Measurements from ENCODE around the gene ACBD6. TPM values are rescaled to one million over a fixed set of nuclear protein-coding genes. Genes with fewer than 3 reads are reported as not detected.

ACBD6 gene
- total RNA-seq, 3 donors from 2014 or later (not counting 1 experiment from before 2014, with no cell fraction given) = 29.8 to 47.3 (median 41.9) TPM

GRCh38 chr1:180253585-180254495 is 248.5 kb downstream of the ACBD6 start:
- Histone ChIP-seq H3K36me3 (ENCODE audit: control insufficient read depth, insufficient read depth, low read length) (no peaks in the 10 kb centered on the region), H3K4me1 (ENCODE audit: control insufficient read depth, insufficient read depth, low read length) (peaks cover 7% of the 10 kb centered on the region), H3K9me3 (ENCODE audit: control insufficient read depth, insufficient read depth, low read length) (no peaks in the 10 kb centered on the region), H3K27me3 (ENCODE audit: control insufficient read depth, insufficient read depth, low read length) (peaks cover 2% of the 10 kb centered on the region), H3K27ac (ENCODE audit: low read length) (no peak overlapping the region), H3K4me3 (ENCODE audit: low read length) (no peak overlapping the region)
- no peak for TF ChIP-seq CTCF (IDR thresholded peaks at IDR 0.05)
- Mint-ChIP-seq H3K4me3 (no peak overlapping the region), H3K27me3 (ENCODE audit: low read depth in 2 of 2) (peaks cover 11 to 37% of the 10 kb centered on the region in 2 donors), H3K27ac (no peak overlapping the region), H3K36me3 (no peaks in the 10 kb centered on the region), H3K4me1 (peaks cover 0 to 6% of the 10 kb centered on the region in 2 donors), H3K9me3 (no peaks in the 10 kb centered on the region)
- WGBS (ENCODE audit: insufficient coverage) = 87% methylated on average over 31 of the region's 31 CpGs
- intact Hi-C loops (cut with micrococcal nuclease) = no loop called here
- ATAC-seq = no peak
- no peak for DNase-seq

GRCh38 chr1:180252638-180253536 is 249.5 kb downstream of the ACBD6 start:
- peak; percentile 70 to 84 (median 70) for ATAC-seq
- H3K27me3 ChIP-seq (ENCODE audit: control insufficient read depth, insufficient read depth, low read length) = peaks cover 2% of the 10 kb centered on the region
- no peak overlapping the region for H3K4me3 ChIP-seq (ENCODE audit: low read length)
- H3K9me3 ChIP-seq (ENCODE audit: control insufficient read depth, insufficient read depth, low read length) = no peaks in the 10 kb centered on the region
- Mint-ChIP-seq H3K27me3 (ENCODE audit: low read depth in 2 of 2) (peaks cover 7 to 30% of the 10 kb centered on the region in 2 donors), H3K36me3 (no peaks in the 10 kb centered on the region), H3K27ac (no peak overlapping the region), H3K4me1 (peaks cover 0 to 6% of the 10 kb centered on the region in 2 donors), H3K9me3 (no peaks in the 10 kb centered on the region), H3K4me3 (no peak overlapping the region)
- peak; percentile 55 to 76 for DNase-seq
- intact Hi-C loops (cut with micrococcal nuclease) = loop anchor here (1.0 kb wide), 1 partner anchor 225 kb away; no protein-coding TSS in a partner anchor
- TF ChIP-seq CTCF (IDR thresholded peaks at IDR 0.05) = peak; percentile 70
- no peak overlapping the region for H3K27ac ChIP-seq (ENCODE audit: low read length)
- peaks cover 7% of the 10 kb centered on the region for H3K4me1 ChIP-seq (ENCODE audit: control insufficient read depth, insufficient read depth, low read length)
- 61% methylated on average over 12 of the region's 12 CpGs for WGBS (ENCODE audit: insufficient coverage)
- H3K36me3 ChIP-seq (ENCODE audit: control insufficient read depth, insufficient read depth, low read length) = no peaks in the 10 kb centered on the region

- Histone ChIP-seq H3K9me3 (ENCODE audit: control insufficient read depth, insufficient read depth, low read length) (no peaks in the 10 kb centered on the region), H3K4me3 (ENCODE audit: low read length) (no peak overlapping the region), H3K36me3 (ENCODE audit: control insufficient read depth, insufficient read depth, low read length) (no peaks in the 10 kb centered on the region), H3K4me1 (ENCODE audit: control insufficient read depth, insufficient read depth, low read length) (peaks cover 7% of the 10 kb centered on the region), H3K27me3 (ENCODE audit: control insufficient read depth, insufficient read depth, low read length) (peaks cover 2% of the 10 kb centered on the region), H3K27ac (ENCODE audit: low read length) (no peak overlapping the region)
- no peak overlapping the region for H3K4me3 Mint-ChIP-seq
- DNase-seq (no peak), ATAC-seq (no peak)
- TF ChIP-seq CTCF (IDR thresholded peaks at IDR 0.05) = no peak
- H3K36me3 Mint-ChIP-seq = no peaks in the 10 kb centered on the region
- H3K27me3 Mint-ChIP-seq (ENCODE audit: low read depth in 2 of 2) = peaks cover 0 to 24% of the 10 kb centered on the region in 2 donors
- H3K27ac Mint-ChIP-seq = no peak overlapping the region
- 89% methylated on average over 9 of the region's 9 CpGs for WGBS (ENCODE audit: insufficient coverage)
- no peaks in the 10 kb centered on the region for H3K9me3 Mint-ChIP-seq
- intact Hi-C loops (cut with micrococcal nuclease) = loop anchor here (1.0 kb wide), 1 partner anchor 227 kb away; no protein-coding TSS in a partner anchor
- H3K4me1 Mint-ChIP-seq = peaks cover 0 to 6% of the 10 kb centered on the region in 2 donors
These were observed 250.7 kb downstream of the ACBD6 start for GRCh38 chr1:180251526-180252305.
